K562 (cell line): ENCODE measurements around the gene KCNK18. TPM values are rescaled to one million over a fixed set of nuclear protein-coding genes. Genes with fewer than 3 reads are reported as not detected.

Source experiments
- ATAC-seq: fragments of 200-7000 bp; cut with Tn5 transposase; 3 replicates; pipeline ENCODE4 v1.9.1; 2020; ENCODE audit warnings: moderate library complexity
- BruUV-seq: library from RNA; stranded (reverse); fragments of 400-500 nt; replicated peaks from 2 replicates; lab custom pipeline; 2021; lab: Mats Ljungman, UMichigan
- CTCF ChIA-PET: fragments of 300-600 bp; formaldehyde crosslinking; extraction: SDS; loops from one replicate; lab custom pipeline; 2021; ENCODE audit warnings: low intra/inter-chr PET ratio; lab: Yijun Ruan, JAX
- POLR2A ChIA-PET: fragments of 300-600, 350-650 bp; sonication (Branson Sonifier 250); formaldehyde crosslinking; extraction: SDS; loops from one replicate; lab custom pipeline; 2021; ENCODE audit warnings: antibody characterized with exemption, inconsistent platforms; lab: Yijun Ruan, JAX
- DNase-seq, 4 experiments: peaks; one replicate each; pipeline versions ENCODE4 v3.0.0 to v3.0.0-alpha.2; 2011 to 2018; ENCODE audit warnings: low spot score in 3 of 4, mixed read lengths in 3 of 4; ENCODE audit errors: extremely low read depth in 1 of 4
- FAIRE-seq: peaks from 2 replicates; lab custom pipeline; 2011; peaks lifted over from hg19 to GRCh38; lab: Jason Lieb, UNC
- H2AFZ ChIP-seq: 2 replicates; pipeline ENCODE4 v1.6.0; 2011; ENCODE audit warnings: low read depth, low read length, control low read depth, inconsistent platforms
- H3K27ac ChIP-seq: fragments of 200-600 bp; 3 replicates; pipeline ENCODE4 v1.8.0; 2011; ENCODE audit warnings: low read depth, mild to moderate bottlenecking, control low read depth, inconsistent platforms, low read length, moderate library complexity, mixed read lengths; ENCODE audit errors: extremely low read depth
- H3K27me3 ChIP-seq, 2 experiments: fragments of 300-600 bp in 1 of 2; 2 replicates in 1 of 2; 3 replicates in 1 of 2; pipeline versions ENCODE4 v1.6.0 to v1.8.0; 2011; ENCODE audit warnings: inconsistent platforms in 2 of 2, low read length in 2 of 2, mild to moderate bottlenecking in 1 of 2, mixed read lengths in 1 of 2, moderate library complexity in 1 of 2; ENCODE audit not compliant: control insufficient read depth in 2 of 2, insufficient read depth in 2 of 2
- H3K36me3 ChIP-seq: fragments of 300-600 bp; 3 replicates; pipeline ENCODE4 v1.8.0; 2011; ENCODE audit warnings: mild to moderate bottlenecking, low read length, inconsistent platforms; ENCODE audit not compliant: control insufficient read depth, insufficient read depth
- H3K4me1 ChIP-seq, 2 experiments: fragments of 200-600 bp in 1 of 2; replicated peaks in 1 of 2; 2 replicates in 1 of 2; 3 replicates in 1 of 2; pipeline versions ENCODE4 v1.5.1 to v1.8.0; 2011; ENCODE audit warnings: inconsistent platforms in 2 of 2, low read length in 2 of 2, mild to moderate bottlenecking in 1 of 2, mixed read lengths in 1 of 2, moderate library complexity in 1 of 2; ENCODE audit not compliant: control insufficient read depth in 2 of 2, insufficient read depth in 2 of 2
- H3K4me2 ChIP-seq: 2 replicates; pipeline ENCODE4 v1.6.1; 2011; ENCODE audit warnings: low read length, control low read depth, inconsistent platforms, mixed read lengths; ENCODE audit not compliant: insufficient read depth
- H3K4me3 ChIP-seq: fragments of 200-600 bp; sonication (generic), shearing (Covaris generic); 2 replicates; pipeline ENCODE4 v1.5.1; 2016; ENCODE audit warnings: control low read depth, inconsistent platforms
- H3K79me2 ChIP-seq: fragments of 200-600 bp; 3 replicates; pipeline ENCODE4 v1.8.0; 2011; ENCODE audit warnings: low read length, inconsistent platforms; ENCODE audit not compliant: control insufficient read depth, insufficient read depth
- H3K9ac ChIP-seq, 2 experiments: 2 replicates each; pipeline versions ENCODE4 v1.6.0 to v1.6.1; 2011; ENCODE audit warnings: low read depth in 2 of 2, low read length in 2 of 2, control low read depth in 1 of 2, inconsistent platforms in 1 of 2, mild to moderate bottlenecking in 1 of 2, mixed read lengths in 1 of 2; ENCODE audit not compliant: insufficient read depth in 1 of 2
- H3K9me1 ChIP-seq: one replicate; pipeline ENCODE4 v1.6.0; 2011; ENCODE audit warnings: inconsistent platforms, mild to moderate bottlenecking, low read length, moderate library complexity; ENCODE audit not compliant: control insufficient read depth, insufficient read depth
- H3K9me3 ChIP-seq: replicated peaks from 2 replicates; pipeline ENCODE4 v1.5.1; 2011; ENCODE audit warnings: low read depth, low read length, inconsistent platforms; ENCODE audit not compliant: control insufficient read depth, insufficient read depth
- H4K20me1 ChIP-seq: replicated peaks from 2 replicates; pipeline ENCODE4 v1.6.1; 2011; ENCODE audit warnings: low read length, inconsistent platforms, mixed read lengths; ENCODE audit not compliant: control insufficient read depth, insufficient read depth
- C11orf30 ChIP-seq: fragments of 450-650 bp; IDR thresholded peaks from 2 replicates; pipeline ENCODE4 v1.6.1; 2016; ENCODE audit warnings: low read depth, mild to moderate bottlenecking
- ETS2 ChIP-seq: IDR thresholded peaks from 2 replicates; pipeline ENCODE4 v1.6.1; 2016; ENCODE audit warnings: borderline replicate concordance, missing genetic modification characterization, mild to moderate bottlenecking, moderate library complexity, missing compliant biosample characterization; ENCODE audit not compliant: poor library complexity, severe bottlenecking
- EWSR1 ChIP-seq: fragments of 450-650 bp; IDR thresholded peaks from 2 replicates; pipeline ENCODE4 v1.6.1; 2018; ENCODE audit warnings: borderline replicate concordance, mild to moderate bottlenecking, low read depth, moderate library complexity; ENCODE audit not compliant: partially characterized antibody
- HDAC2 ChIP-seq: fragments of 450-650 bp; IDR thresholded peaks from 2 replicates; pipeline ENCODE4 v1.6.1; 2016; ENCODE audit warnings: mild to moderate bottlenecking
- POLR2AphosphoS5 ChIP-seq: IDR thresholded peaks from 2 replicates; pipeline ENCODE4 v1.6.1; 2011; ENCODE audit warnings: mild to moderate bottlenecking, low read depth, low read length, moderate library complexity; ENCODE audit not compliant: control insufficient read depth, insufficient read depth
- SPI1 ChIP-seq: IDR thresholded peaks from 2 replicates; pipeline ENCODE4 v1.6.1; 2011; ENCODE audit warnings: low read depth, low read length, control low read depth, borderline replicate concordance
- SRSF9 ChIP-seq: fragments of 200-400 bp; formaldehyde crosslinking; IDR thresholded peaks from 2 replicates; pipeline ENCODE4 v1.6.1; 2017; ENCODE audit warnings: low read depth, low read length, borderline replicate concordance
- ZEB2 ChIP-seq: fragments of 450-650 bp; IDR thresholded peaks from 2 replicates; pipeline ENCODE4 v1.6.1; 2016
- ZNF197 ChIP-seq: fragments of 200-800 bp; sonication (Bioruptor generic); IDR thresholded peaks from 2 replicates; pipeline ENCODE4 v1.6.1; 2016; ENCODE audit warnings: low read depth, missing genetic modification characterization, missing compliant biosample characterization
- ZNF311 ChIP-seq: fragments of 250-450 bp; sonication (Bioruptor Pico); IDR thresholded peaks from 2 replicates; pipeline ENCODE4 v1.4.0; 2020; ENCODE audit warnings: mild to moderate bottlenecking, moderate library complexity
- ZNF347 ChIP-seq: fragments of 450-650 bp; formaldehyde crosslinking; IDR thresholded peaks from 2 replicates; pipeline ENCODE4 v1.4.0; 2020; ENCODE audit warnings: low read depth, mild to moderate bottlenecking, moderate library complexity
- ZNF431 ChIP-seq: sonication (generic); formaldehyde crosslinking; IDR thresholded peaks from 2 replicates; pipeline ENCODE4 v1.8.0; 2022; ENCODE audit warnings: mild to moderate bottlenecking, missing genetic modification reagents
- ZNF696 ChIP-seq: fragments of 250-450 bp; sonication (Bioruptor Pico); conservative IDR thresholded peaks from 2 replicates; pipeline ENCODE4 v1.4.0; 2020; ENCODE audit warnings: mild to moderate bottlenecking, moderate library complexity
- ZNF76 ChIP-seq: fragments of 250-450 bp; sonication (Bioruptor Pico); IDR thresholded peaks from 2 replicates; pipeline ENCODE4 v1.4.0; 2020; ENCODE audit warnings: mild to moderate bottlenecking, moderate library complexity, borderline replicate concordance
- ZNF77 ChIP-seq: fragments of 250-450 bp; sonication (Bioruptor Pico); IDR thresholded peaks from 2 replicates; pipeline ENCODE4 v1.5.0; 2020
- ZNF780A ChIP-seq: fragments of 250-450 bp; sonication (Bioruptor Pico); IDR thresholded peaks from 2 replicates; pipeline ENCODE4 v1.5.0; 2021; ENCODE audit warnings: mild to moderate bottlenecking
- WGBS: fragments of 100-300 bp; shearing (Covaris generic); methylation state at CpG from one replicate; pipeline ENCODE4 v1.1.6; 2016; ENCODE audit warnings: low coverage, mixed read lengths; ENCODE audit not compliant: insufficient coverage; ENCODE audit errors: missing lambda C conversion rate; 5-methylcytosine and 5-hydroxymethylcytosine counted together
- in situ Hi-C: fragments of 300-500 bp; cut with MboI; formaldehyde crosslinking; loops from 4 replicates; pipeline ENCODE4 v1.15.0; 2018; ENCODE audit warnings: inconsistent platforms, mixed read lengths
- intact Hi-C: fragments of 100-400 bp; cut with micrococcal nuclease; formaldehyde crosslinking; loops from 2 replicates; pipeline ENCODE4 v1.14.2; 2022
- polyA plus RNA-seq, 8 experiments: library from polyadenylated mRNA; depleted of rRNA in 4 of 8; stranded (reverse) in 5 of 8; unstranded in 3 of 8; fragments of >200 nt; fragmentation: Nextera tagmentation in 2 of 8; fragmentation: Illumina TruSeq in 1 of 8; extraction: Ambion mirVana in 2 of 8; extraction: Trizol in 1 of 8; gene quantifications; 2 replicates each; pipeline versions ENCODE4 v1.2.1 to v1.2.3, GENCODE V29; 2011 to 2014; ENCODE audit warnings: inconsistent platforms in 1 of 8, missing spikeins in 1 of 8
- total RNA-seq, 7 experiments: library from RNA; depleted of rRNA in 6 of 7; stranded (reverse); fragments of >200 nt in 6 of 7; fragmentation: Illumina TruSeq in 2 of 7; extraction: Trizol in 2 of 7; gene quantifications; 2 replicates each; pipeline versions ENCODE4 v1.2.1 to v1.2.3, GENCODE V29; 2011 to 2021; ENCODE audit warnings: low replicate concordance in 1 of 7
- TF ChIP-seq, protein P1 (sequence below): fragments of 450-650 bp; IDR thresholded peaks from 2 replicates; pipeline ENCODE4 v1.6.1; 2014; ENCODE audit warnings: low read depth, mild to moderate bottlenecking, moderate library complexity, borderline replicate concordance
- TF ChIP-seq, protein P2 (sequence below): fragments of 250-450 bp; sonication (Bioruptor Pico); IDR thresholded peaks from 2 replicates; pipeline ENCODE4 v1.5.0; 2021

KCNK18 gene
- total and polyA plus RNA-seq, 9 of the 15 experiments (the other 6 are each of a cell fraction or from before 2014, with no cell fraction given), result not detected

DNA sequence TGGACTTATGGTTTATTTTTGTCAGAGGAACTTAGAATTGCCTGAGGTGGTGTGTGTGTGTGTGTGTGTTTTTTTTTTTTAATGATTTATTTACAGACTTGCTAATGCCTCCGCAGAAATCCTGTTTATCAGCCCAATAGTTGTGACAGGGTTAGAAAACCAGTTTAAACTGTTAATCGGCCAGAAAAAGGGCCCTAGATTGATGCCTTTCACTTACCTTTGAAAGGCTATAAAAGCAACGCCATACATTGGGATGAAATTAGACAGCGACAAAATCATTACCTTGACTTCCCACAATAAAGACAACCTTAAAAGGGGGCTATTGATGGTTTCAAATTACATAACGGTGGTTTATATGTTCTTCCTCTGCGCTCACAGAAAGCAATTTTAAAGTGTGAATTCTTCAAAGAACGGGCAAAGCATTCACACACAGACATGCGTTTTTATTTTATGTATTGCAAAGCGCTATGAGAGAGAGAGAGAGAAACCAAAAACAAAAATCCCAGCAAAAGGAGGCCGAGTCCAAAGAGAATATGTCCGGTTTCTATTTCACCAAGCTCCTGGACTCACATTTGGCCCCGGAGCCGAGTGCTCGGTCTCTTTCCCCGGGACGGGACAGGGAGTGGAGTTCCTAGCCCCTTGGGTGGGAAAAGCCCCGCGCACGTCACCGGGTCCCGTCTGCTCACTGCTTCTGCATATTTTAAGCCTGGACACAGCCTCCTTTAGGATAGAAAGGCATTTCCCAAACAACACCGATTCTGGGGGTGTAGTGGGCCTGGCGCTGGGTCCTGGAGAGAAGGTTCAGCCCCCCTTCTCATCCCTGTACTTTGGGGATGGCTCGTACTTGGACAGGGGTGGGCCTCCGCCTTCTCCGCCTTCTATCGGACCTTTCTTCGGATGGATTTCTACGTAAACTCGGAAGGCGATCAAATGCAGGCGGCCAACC, 32.4 kb upstream of the KCNK18 start:
- H3K27ac ChIP-seq, result no peak overlapping the region
- no peaks in the 10 kb centered on the region for H3K9me1 ChIP-seq
- BruUV-seq, result no TSS peak
- no peak overlapping the region for H3K4me3 ChIP-seq
- no peak for ATAC-seq
- no peaks in the 10 kb centered on the region for H3K9me3 ChIP-seq
- TF ChIP-seq SPI1, result no peak
- no peak for TF ChIP-seq ZNF431
- no peak for TF ChIP-seq EWSR1
- TF ChIP-seq C11orf30, result no peak
- no peak for TF ChIP-seq SRSF9
- TF ChIP-seq HDAC2, result no peak
- TF ChIP-seq ZNF347, result no peak
- TF ChIP-seq, protein P1, sequence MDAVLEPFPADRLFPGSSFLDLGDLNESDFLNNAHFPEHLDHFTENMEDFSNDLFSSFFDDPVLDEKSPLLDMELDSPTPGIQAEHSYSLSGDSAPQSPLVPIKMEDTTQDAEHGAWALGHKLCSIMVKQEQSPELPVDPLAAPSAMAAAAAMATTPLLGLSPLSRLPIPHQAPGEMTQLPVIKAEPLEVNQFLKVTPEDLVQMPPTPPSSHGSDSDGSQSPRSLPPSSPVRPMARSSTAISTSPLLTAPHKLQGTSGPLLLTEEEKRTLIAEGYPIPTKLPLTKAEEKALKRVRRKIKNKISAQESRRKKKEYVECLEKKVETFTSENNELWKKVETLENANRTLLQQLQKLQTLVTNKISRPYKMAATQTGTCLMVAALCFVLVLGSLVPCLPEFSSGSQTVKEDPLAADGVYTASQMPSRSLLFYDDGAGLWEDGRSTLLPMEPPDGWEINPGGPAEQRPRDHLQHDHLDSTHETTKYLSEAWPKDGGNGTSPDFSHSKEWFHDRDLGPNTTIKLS, result no peak
- TF ChIP-seq ZNF76 (CRISPR knock-in tag), result no peak
- no peak for TF ChIP-seq POLR2AphosphoS5
- no peak for TF ChIP-seq ZNF780A
- TF ChIP-seq ZNF197 (CRISPR knock-in tag), result no peak
- TF ChIP-seq ZNF696 (CRISPR knock-in tag), result no peak
- no peak for TF ChIP-seq ZEB2
- no peak for TF ChIP-seq ZNF311 (CRISPR knock-in tag)
- TF ChIP-seq ETS2 (tag), result no peak
- TF ChIP-seq, protein P2, sequence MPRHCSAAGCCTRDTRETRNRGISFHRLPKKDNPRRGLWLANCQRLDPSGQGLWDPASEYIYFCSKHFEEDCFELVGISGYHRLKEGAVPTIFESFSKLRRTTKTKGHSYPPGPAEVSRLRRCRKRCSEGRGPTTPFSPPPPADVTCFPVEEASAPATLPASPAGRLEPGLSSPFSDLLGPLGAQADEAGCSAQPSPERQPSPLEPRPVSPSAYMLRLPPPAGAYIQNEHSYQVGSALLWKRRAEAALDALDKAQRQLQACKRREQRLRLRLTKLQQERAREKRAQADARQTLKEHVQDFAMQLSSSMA (CRISPR knock-in tag), result no peak
- TF ChIP-seq ZNF77, result no peak
- H3K4me2 ChIP-seq, result no peak overlapping the region
- no peaks in the 10 kb centered on the region for H3K36me3 ChIP-seq
- WGBS, result 3% methylated on average over 25 of the region's 32 CpGs
- POLR2A ChIA-PET, result interaction anchor here (0.5 kb wide), 1 partner anchor 361 kb away, joined by 4 read pairs; no protein-coding TSS in a partner anchor
- FAIRE-seq, result no peak
- no peak for DNase-seq
- H4K20me1 ChIP-seq, result peaks cover 4% of the 10 kb centered on the region; the same call in 1 of the 2 replicates
- H3K4me1 ChIP-seq, result peaks cover 0 to 31% of the 10 kb centered on the region in 2 experiments; a peak in 2 of 5 replicates
- no peaks in the 10 kb centered on the region for H3K79me2 ChIP-seq
- CTCF ChIA-PET, result interaction anchor here (0.6 to 2.0 kb wide), 2 partner anchors 326 to 368 kb away, joined by 4 to 13 read pairs; no protein-coding TSS in a partner anchor
- in situ Hi-C loops (loop anchor here (25.0 kb wide), 1 partner anchor 703 kb away; no protein-coding TSS in a partner anchor), intact Hi-C loops (no loop called here)
- no peak overlapping the region for H3K9ac ChIP-seq
- H3K27me3 ChIP-seq, result peaks cover 23 to 60% of the 10 kb centered on the region in 2 experiments; a peak in 4 of 5 replicates
- H2AFZ ChIP-seq, result no peak overlapping the region
